Measurements from ENCODE around the gene KIF13A.
"Not testable (repeated sequence)": the region's sequence is repeated elsewhere in the genome, so short reads cannot be mapped to it uniquely, and the experiment has no call there.

The KIF13A gene

GRCh38 chr6:17900011-17900410 lies 87.4 kb downstream of the KIF13A start:
- DNase-seq (ENCODE audit: low read depth, low spot score), result no peak

GRCh38 chr6:17899491-17899890 lies 87.9 kb downstream of the KIF13A start:
- no peak for DNase-seq (ENCODE audit: low read depth, low spot score)

- DNase-seq (ENCODE audit: low read depth, low spot score), result no peak
Measured at GRCh38 chr6:17897681-17898080, 89.8 kb downstream of the KIF13A start.

GRCh38 chr6:17894905-17895304 lies 92.5 kb downstream of the KIF13A start:
- DNase-seq (ENCODE audit: low read depth, low spot score), result no peak

- no peak for DNase-seq (ENCODE audit: low read depth, low spot score)
Measured at GRCh38 chr6:17894191-17894590, 93.2 kb downstream of the KIF13A start.

GRCh38 chr6:17892097-17892686 lies 95.2 kb downstream of the KIF13A start:
- no peak for DNase-seq (ENCODE audit: low read depth, low spot score)

- no peak for DNase-seq (ENCODE audit: low read depth, low spot score)
Measured at GRCh38 chr6:17890309-17890708, 97.1 kb downstream of the KIF13A start.

GRCh38 chr6:17889777-17890176 lies 97.7 kb downstream of the KIF13A start:
- not testable (repeated sequence) for DNase-seq (ENCODE audit: low read depth, low spot score)

GRCh38 chr6:17886891-17887290 lies 100.5 kb downstream of the KIF13A start:
- DNase-seq (ENCODE audit: low read depth, low spot score), result no peak

- no peak for DNase-seq (ENCODE audit: low read depth, low spot score)
Measured at GRCh38 chr6:17885889-17886576, 101.4 kb downstream of the KIF13A start.

GRCh38 chr6:17884498-17885478 lies 102.6 kb downstream of the KIF13A start:
- DNase-seq (ENCODE audit: low read depth, low spot score), result no peak

GRCh38 chr6:17883665-17884497 lies 103.6 kb downstream of the KIF13A start:
- DNase-seq (ENCODE audit: low read depth, low spot score), result no peak

GRCh38 chr6:17881085-17881858 lies 106.2 kb downstream of the KIF13A start:
- DNase-seq (ENCODE audit: low read depth, low spot score), result no peak

GRCh38 chr6:17879184-17879583 lies 108.3 kb downstream of the KIF13A start:
- DNase-seq (ENCODE audit: low read depth, low spot score), result no peak

- DNase-seq (ENCODE audit: low read depth, low spot score), result no peak
Measured at GRCh38 chr6:17878734-17879133, 108.7 kb downstream of the KIF13A start.

- DNase-seq (ENCODE audit: low read depth, low spot score), result no peak
Measured at GRCh38 chr6:17877895-17878440, 109.5 kb downstream of the KIF13A start.

- DNase-seq (ENCODE audit: low read depth, low spot score), result no peak
Measured at GRCh38 chr6:17877196-17877894, 110.1 kb downstream of the KIF13A start.

GRCh38 chr6:17874753-17875152 lies 112.7 kb downstream of the KIF13A start:
- DNase-seq (ENCODE audit: low read depth, low spot score), result no peak

- no peak for DNase-seq (ENCODE audit: low read depth, low spot score)
Measured at GRCh38 chr6:17872908-17873307, 114.5 kb downstream of the KIF13A start.

GRCh38 chr6:17871836-17872235 lies 115.6 kb downstream of the KIF13A start:
- DNase-seq (ENCODE audit: low read depth, low spot score), result no peak

All from activated naive CD8-positive, alpha-beta T cell treated with anti-CD3 and anti-CD28 coated beads, Interleukin-2, amount 50 U/mL, for 16 hours (primary cell).